Measurements from ENCODE around the gene LEMD2.

Gene LEMD2

DNA sequence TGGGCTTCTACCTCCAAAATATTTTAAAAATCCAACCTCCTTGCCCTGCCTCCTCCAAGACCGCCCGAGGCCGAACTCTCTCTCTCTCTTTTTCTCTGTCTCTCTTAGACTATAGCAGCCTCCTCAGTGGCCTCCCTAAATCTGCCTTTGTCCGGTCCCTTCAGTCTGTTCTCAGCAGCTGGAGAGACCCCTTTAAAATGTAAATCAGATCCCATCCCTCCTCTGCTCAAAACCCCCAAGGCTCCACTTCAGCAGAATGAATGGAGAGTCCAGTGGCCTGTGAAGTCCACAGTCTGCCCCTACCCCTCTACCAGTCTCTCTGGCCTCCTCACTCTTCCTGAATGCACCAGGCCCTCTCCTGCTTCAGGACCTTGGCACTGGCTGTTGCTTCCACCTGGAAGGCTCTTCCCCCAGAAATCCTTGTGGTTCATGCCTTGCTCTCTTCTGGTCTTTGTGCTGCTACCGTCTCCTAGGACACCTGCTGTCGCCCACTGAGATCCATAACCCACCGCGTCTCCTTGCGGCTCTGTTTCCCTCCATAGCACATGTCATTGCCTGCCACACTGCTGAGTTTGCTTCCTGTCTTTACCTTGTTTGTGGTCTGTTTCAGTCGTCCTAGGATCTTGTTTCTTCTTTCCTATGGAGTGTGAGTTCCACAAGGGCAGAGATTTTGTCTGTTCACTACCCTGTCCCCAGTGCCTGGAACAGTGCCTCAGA lies 8.9 kb upstream of the LEMD2 start:
- DNase-seq (ENCODE audit: low read depth in 1 of 2, low spot score in 1 of 2): no peak

DNA sequence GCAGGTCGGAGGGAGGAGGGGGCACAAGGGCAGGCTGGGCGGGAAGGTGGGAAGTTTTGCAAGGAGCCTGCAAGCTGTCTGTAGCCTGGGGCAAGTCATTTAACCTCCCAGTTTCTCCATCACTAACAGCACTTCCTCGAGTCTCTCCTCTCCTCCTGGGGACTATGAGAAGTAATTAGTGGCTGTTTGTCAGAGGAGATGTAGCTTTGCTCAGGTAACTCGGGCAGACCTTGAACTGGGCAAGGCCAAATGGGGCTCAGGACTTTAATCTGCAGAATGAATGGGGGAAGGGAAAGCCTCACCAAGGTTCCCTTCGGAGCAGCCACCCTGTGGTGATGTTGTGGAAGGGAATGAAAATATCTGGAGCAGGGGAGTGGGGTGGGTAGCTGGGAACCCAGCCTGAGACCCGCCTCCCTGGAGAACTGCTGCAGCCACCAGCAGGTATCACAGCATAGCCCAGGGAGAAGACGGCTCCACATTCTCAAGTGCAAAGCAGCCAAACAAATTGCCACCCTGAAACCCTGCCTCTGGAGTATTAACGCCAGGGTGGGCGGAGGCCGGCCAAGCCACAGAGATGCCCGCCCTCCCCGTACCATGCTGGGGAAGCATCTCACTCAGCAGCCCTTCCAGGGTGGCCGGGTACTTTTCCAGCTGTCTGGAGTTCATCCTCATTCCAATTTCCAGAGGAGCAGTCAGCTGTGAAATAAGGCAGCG lies 6.1 kb upstream of the LEMD2 start:
- DNase-seq (ENCODE audit: low read depth in 1 of 2, low spot score in 1 of 2): no peak

DNA sequence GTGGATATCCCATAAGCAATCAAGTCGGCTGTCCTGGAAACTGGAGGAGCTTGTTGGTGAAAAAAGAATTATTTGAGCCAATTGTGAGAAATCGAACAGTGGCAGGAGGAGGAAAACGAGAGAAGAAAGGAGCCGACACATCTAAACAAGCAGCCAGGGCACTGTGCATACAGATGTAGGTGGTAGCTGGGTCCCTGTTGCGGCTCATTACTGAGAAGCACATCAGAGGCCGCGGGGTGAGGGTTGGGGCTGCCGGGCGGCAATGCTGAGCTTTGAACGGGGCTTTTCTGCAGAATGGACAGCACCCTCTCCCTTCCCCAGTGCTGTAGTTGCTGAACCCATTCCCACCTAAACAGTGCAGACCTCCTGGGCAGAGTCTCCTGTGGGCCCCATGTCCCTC lies 4.1 kb upstream of the LEMD2 start:
- DNase-seq (ENCODE audit: low read depth in 1 of 2, low spot score in 1 of 2): no peak

DNA sequence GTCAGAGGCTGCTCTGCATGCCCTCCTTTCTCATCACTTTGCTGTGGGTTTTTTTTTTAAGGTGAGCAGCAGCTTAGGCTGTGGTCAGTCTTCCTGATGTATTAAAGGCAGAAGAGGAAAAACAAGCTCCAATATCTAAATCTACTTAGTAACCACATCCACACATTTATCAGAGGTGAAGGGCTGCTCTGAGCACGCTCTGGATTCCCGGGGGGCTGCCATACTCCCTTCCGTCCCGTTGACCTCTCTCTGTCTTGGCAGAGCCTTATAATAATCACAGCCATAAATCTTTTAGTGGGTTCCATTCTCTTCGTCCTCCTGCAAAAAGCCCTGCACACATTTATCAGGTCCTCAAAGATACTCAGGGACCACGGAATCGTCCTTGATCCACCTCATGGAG lies 2.7 kb upstream of the LEMD2 start:
- DNase-seq (ENCODE audit: low read depth in 1 of 2, low spot score in 1 of 2): no peak

DNA sequence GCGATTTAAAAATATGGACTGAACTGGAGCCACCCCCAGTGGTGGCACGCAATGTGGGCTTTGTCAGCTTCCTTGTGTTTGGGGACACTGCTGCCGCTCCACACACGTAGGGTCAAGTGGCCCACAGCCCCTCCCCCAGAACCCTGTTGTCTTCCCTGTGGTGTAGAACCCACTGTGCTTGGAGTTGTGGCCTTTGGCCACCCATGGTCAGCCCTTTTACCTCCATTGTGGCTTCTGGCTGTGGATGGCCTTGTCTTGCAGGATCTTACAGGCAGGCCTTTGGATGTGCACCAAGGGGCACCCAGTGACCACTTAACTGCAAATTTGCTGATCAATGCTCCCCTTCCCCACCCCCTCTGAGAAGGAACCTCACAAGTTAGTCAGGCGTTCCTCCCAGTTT lies 2.0 kb upstream of the LEMD2 start:
- no peak for DNase-seq (ENCODE audit: low read depth in 1 of 2, low spot score in 1 of 2)

DNA sequence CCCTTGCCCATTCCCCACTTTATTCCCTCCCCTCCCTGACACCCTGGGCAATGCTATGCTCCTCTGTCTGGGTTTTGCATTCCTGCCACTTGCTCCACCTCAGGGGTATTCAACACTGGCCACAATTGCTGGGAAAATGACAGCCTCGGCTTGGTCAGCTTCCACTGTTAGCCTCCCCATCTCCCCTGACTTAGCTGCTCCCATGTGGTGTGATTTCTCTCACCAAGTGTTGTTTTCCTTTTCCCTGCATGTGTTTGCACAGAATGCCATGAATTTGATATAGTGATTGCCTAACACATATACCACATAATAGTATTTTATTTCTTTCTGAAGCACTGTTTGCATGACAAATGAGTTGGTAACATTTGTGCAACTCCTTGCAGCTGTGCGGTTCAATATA lies 1.4 kb upstream of the LEMD2 start:
- DNase-seq (ENCODE audit: low read depth in 1 of 2, low spot score in 1 of 2): no peak

DNA sequence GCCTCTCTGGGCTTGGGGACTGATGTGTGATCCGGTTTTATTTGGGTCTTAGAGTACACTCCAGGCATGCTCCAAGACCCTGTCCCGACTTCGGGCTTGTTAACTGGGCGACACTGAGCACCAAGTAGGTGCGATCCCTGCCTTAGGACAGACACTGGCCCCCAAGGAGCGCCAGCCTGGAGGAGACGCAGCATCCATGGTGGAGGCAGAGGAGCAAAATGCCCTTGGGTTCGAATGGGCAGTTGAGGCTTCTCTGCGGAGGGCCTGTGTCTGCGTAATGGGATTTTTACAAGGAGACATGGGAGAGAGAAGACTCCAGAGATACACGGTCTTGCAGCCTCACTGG lies 593 bp upstream of the LEMD2 start:
- DNase-seq (ENCODE audit: low read depth in 1 of 2, low spot score in 1 of 2): no peak

DNA sequence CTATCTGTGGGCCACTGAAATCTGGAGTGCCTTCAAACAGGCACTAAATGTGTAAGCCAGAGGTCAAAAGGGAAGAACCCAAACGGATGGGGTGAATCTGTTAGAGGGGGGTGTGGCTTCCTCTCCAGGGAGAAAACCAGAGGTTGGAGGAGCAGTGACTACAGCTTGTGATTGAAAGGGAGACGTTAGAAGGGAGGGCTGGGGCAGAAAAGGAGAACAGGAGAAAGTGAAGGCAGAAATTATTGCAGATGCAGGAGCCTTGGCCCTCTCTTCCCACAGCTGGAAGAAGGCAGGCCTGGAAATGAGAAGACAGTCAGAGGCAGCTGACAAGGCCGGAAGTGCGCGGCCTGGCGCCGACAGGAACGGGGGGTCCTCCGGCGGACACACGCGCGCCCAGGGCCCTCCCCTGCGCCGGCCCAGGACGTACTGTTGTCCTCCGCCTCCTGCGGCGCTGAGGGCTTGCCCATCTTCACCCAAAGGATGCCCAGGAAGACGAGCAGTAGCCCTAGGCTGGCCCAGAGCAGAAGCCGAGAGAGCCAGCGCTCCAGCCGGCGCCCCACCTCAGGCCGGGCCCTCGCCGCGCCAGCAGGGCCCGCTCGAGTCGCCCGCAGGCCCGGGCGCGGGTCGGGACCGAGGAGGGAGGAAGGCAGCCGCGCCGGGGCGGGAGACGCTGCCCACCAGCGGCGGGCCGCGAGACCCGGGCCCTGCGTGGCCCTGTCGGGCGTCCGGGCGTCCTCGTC lies 806 bp downstream of the LEMD2 start:
- peak; percentile 19 to 35 for DNase-seq (ENCODE audit: low read depth in 1 of 2, low spot score in 1 of 2)

DNA sequence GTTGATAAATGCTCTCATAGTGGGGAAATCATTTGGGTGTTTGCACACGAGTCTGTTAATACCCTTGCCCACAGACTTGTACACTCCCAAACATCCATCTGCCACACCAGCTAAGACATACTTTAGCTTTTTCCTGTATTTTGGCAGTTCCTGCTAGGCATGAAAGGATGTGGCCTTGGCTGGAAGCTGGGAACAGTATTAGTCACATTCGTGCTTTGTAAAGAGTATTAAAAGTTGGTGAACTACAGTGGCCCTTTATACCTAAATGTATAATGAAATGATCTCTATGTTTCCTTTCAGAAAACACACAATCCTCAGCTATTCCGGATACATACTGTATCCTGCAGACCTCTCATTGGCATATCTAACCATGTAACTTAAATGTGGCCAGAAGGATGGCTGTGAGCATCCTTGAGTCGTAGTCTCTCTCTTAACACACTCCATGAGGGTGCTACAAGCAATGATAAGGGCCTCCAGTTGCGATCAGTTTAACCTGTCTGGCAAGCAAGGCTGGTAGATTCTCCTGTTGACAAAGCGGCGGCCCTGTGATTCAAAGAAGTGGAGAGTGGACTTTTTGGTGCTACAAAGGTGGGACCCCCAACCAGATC lies 1.5 kb downstream of the LEMD2 start:
- DNase-seq (ENCODE audit: low read depth in 1 of 2, low spot score in 1 of 2): no peak

DNA sequence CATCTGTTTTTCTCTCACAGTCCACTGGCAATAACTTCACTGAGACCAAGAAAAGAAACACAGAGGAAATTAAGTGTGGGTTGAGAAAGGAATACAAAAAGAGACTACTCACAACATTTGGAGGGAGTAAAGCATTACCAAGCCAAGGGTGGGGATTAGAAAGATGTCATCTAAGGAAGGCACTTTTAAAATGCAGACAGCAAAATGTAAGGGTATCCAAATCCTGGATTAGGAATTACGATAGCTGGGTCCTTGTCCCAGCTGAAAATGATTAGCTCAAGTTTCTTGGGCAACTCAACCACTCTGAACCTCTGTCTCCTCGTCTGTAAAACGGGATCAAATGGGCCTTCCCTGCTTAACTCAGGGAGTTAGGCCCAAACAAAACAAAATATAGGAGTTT lies 2.2 kb downstream of the LEMD2 start:
- DNase-seq (ENCODE audit: low read depth in 1 of 2, low spot score in 1 of 2): no peak

DNA sequence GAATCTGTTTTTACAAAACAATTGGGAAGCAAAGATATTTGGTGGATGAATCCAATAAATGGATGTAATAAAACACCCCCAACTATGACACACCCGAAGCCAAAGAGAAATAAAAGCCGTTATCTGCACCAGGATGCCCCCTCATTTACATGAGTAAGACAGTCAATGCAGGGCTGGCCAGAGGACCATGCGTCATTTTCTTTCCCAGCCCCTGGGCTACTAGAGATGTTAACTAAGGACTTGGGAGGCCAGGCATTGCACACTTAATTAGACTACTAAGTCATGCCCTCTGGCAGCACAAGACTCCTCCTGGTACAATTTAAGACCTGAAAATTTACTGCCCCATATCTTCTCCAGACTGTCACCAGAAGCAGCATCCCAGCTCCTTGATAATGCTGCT lies 3.2 kb downstream of the LEMD2 start:
- no peak for DNase-seq (ENCODE audit: low read depth in 1 of 2, low spot score in 1 of 2)

DNA sequence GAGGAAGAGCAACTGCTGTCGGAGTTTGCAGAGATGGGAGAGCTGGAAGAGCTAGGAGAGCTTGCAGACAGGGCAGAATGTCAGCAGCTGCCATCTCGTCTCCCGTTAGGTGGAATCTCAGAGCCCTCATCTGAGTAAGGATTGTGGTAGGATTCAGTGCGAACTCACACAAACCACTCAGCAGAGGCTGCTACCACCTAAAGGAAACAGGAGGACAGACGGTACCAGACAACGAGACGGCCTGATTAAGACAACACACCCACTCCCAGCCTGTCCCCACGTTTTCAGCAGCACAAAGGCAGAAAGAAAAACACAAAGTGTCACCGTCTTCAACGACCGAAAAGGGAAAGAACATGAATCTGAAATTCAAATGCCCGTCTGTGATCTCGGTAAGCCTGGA lies 4.1 kb downstream of the LEMD2 start:
- DNase-seq (ENCODE audit: low read depth in 1 of 2, low spot score in 1 of 2): no peak

DNA sequence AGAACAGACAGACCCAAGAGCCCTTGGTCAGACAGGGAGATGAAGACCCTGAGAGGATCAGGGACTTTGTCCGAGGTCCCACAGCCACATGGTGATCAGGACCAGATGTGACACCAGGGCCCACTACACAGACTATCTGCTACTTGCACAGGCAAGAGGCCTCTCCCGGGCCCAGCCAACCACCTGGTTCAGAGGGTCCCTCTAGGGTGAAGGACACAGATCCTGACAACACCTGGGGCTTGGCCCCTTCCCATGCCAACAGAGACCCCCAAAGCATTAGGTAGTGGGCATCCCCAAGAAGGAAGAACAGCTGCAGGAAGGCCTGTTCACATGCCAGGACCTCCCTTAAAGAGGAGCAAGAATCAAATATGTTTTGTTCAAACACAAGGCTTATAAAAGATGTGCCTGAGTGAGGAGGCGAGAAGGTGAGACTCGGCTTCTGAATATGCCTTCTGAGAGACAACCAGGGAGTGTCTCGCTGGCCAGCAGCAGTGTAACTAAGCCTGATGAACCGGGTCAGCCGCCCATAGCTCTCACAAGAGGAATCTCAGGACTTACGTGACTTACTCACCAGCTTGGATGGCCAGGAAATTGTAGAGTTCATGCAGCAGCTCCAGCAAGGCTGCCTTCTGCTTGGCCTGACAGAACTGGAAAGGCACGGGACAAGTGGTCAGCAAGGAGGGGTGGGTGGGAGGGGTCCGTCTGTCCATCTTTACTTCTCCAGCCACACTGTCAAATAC lies 5.0 kb downstream of the LEMD2 start:
- DNase-seq (ENCODE audit: low read depth in 1 of 2, low spot score in 1 of 2): no peak

DNA sequence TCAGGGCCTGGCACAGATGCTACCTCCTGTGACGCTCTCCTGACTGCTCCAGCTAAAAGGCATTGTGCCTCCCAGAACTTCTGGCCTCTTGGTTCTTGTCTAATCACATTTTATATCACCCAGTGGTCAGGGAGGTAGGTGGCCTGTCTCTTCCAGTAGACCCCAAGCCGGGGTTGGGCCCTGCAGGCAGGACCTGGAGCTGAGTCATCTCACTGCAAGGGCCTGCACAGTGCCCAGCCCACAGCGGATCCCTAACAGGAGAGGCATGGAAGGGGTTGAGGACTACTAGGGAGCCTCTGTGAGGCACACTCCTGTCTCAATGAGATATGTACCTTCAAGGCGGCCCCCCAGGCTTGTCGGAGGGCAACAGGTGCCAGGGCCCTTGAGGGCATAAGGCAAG lies 6.4 kb downstream of the LEMD2 start:
- DNase-seq (ENCODE audit: low read depth in 1 of 2, low spot score in 1 of 2): no peak

DNA sequence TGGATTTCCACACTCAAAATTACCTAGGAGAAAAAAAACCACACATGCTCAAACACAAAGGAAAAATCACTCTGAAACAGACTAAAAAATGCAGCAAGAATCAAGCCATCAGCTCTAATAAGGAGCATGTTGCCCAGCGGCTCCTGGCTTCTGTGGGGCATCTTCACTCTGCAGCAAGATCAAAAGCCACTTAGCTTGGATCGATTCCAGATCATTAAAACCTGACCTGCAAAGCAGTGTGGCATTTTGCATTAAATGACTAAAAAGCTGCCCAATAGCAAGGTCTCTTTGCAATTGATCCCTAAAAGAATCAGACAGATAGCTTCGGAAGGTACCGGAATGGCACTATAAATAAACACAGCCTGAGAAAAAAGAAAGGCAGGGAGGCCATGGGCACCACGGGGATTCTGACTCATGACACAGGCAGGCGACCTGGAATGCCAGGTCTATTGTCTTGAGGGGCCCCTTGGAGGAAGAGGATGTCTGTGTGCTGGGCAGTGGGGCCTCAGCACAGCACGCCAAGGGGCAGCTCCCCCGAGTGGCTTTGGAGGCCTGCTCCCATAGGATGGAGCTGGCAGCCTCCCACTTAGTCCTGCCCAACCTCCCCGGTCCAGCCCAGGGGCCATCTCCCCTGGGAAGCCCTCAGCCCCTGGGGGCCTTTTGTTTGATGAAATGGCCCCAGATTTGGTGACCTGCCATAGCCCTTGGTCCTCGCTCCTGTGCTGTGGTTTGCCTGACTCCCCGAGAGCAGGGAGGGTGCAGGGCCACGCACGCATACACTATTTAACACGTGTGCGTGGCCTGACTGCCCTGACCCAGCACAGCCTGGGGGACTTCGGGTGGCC lies 7.6 kb downstream of the LEMD2 start:
- DNase-seq (ENCODE audit: low read depth in 1 of 2, low spot score in 1 of 2): no peak

DNA sequence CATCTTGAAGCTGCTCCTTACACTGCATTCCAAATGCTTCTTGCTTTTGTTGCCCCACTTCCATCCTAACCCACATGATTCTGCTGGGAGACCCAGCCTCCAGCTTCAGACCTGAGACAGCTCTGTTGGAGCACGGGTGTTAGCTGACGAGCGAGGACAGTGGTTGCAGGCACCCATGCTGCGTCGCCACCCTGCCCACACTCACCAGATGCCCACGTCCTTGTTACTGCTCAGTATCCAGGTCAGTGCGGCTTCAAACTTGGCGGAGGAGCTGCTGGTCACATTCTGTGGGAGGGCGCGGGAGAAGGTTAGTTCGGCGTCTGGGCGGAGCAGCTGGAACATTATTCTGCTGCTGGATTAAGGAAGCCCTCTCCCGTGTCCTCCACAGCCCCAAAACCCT lies 9.0 kb downstream of the LEMD2 start:
- no peak for DNase-seq (ENCODE audit: low read depth in 1 of 2, low spot score in 1 of 2)

DNA sequence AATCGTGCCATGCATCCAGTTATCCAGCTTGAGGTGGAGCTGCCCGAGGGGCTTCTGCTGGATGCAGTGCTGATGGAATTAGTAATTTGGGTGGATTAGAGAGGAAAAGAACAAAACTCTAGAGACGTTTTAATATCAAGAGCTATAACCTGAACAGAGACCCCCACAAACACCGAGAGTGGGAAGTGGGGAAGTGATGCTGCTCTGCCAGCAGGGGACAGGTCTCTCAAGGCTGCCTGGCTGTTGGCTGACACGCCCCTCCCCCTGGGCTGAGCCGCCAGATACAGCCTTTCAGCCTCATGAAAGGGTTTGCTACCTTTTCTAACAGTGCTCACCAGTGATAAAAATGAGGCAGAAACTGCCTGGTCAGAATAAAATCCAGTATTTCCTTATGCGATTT lies 9.6 kb downstream of the LEMD2 start:
- no peak for DNase-seq (ENCODE audit: low read depth in 1 of 2, low spot score in 1 of 2)

DNA sequence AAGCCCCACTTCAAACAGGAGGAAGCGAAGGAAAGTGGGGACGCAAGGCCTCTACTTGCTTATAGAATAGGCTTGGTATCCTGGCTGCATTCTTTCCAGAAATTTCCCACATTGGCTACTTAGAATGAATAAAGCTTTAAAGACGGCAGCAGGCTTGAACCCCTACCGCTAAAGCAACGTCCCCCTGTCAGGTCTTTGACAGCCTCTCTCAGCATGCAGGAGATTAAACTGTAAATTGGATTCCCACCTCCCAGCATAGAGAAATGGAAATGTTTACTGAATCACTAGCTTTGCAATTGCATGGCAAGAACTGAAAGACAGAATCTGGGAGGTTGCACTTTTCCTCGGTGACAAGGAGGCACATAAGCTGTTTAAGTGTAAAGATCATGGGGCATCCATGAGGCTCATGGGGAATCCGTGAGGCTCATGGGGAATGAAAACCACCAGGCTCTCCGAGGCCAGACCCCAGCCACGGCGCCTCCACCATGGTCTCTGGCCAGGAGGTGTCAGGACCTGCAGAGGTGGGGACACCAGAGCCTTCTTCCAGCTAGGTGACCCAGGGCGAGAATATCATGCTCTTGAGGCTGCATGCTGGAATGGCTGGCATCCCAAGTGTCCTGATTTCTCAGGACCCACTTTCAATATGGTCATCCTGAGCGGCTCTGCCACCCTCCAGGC lies 10.3 kb downstream of the LEMD2 start:
- DNase-seq (ENCODE audit: low read depth in 1 of 2, low spot score in 1 of 2): no peak

DNA sequence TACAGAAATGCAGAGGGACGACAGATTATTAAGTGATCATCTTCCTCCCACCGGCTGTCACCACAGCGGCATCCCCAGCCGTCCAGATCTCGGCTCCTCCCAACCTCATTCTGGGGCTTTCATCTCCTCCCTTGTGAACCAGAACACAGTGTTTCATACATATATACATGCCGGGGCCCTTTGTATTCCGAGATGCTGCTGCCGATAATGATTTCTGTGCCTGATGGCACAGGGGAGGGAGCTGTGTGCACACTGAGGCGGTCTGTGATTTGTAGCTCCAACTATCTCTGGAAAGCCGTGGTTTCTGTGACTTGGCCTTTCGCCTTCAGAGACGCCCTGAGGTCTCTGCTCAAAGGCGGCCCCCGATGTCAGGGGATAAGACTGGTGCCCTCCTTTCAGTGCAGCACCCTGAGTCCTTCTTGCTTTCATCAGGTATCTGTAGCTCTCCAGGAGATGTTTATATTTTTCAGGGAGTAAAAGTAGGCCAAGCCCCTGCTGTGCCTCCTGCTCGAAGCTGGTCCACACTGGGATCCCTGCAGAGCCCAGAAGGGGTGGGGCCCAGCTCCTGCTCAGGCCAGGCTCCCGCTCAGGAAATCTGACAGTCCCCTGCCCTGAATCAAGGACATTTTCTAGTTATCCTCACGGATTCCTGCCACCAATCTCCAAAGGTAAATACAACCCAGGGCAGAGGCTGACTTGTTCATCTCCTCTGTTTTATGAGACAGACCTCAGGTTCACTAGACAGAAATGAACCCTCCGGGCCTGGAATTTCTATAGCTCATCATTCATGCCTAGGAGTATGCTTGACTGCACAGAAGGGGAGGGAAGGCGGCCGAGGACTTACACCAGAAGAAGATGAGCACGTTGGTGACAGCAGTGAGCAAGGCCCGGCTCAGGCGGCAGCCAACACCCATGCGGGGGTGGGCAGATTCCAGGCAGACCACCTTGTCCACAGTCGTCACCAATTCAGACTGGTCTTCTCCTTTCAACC lies 11.2 kb downstream of the LEMD2 start:
- no peak for DNase-seq (ENCODE audit: low read depth in 1 of 2, low spot score in 1 of 2)
